ENCODE measurements around the gene LY6G6F.

GRCh38 chr6:31686483-31686882 lies 20.2 kb upstream of the LY6G6F start:
- TF ChIP-seq CTCF (IDR thresholded peaks at IDR 0.05): no peak
- no peak for TF ChIP-seq POLR2AphosphoS5 (IDR thresholded peaks at IDR 0.05)
- TF ChIP-seq POLR2A (IDR thresholded peaks at IDR 0.05; ENCODE audit: low read depth): no peak
- no peak for TF ChIP-seq EP300 (IDR thresholded peaks at IDR 0.05)

All from esophagus muscularis mucosa (tissue), 4 donors.